HCT116 (cell line): Measurements from ENCODE around the gene RNF32. TPM values are rescaled to one million over a fixed set of nuclear protein-coding genes. Genes with fewer than 3 reads are reported as not detected.

Source experiments
- ATAC-seq: fragments of 200-7000 bp; cut with Tn5 transposase; 2 replicates; pipeline ENCODE4 v1.9.1; 2020; ENCODE audit warnings: mild to moderate bottlenecking, moderate library complexity
- BruUV-seq: library from RNA; stranded (reverse); fragments of 400-500 nt; replicated peaks from 2 replicates; lab custom pipeline; 2021; lab: Mats Ljungman, UMichigan
- CTCF ChIA-PET: fragments of 300-600 bp; sonication (Branson Sonifier 250); formaldehyde crosslinking; loops from one replicate; lab custom pipeline; 2021; ENCODE audit warnings: antibody characterized with exemption; lab: Charles Lee
- POLR2A ChIA-PET: fragments of 300-600, 350-600 bp; sonication (Branson Sonifier 250); formaldehyde crosslinking; loops from one replicate; lab custom pipeline; 2021; ENCODE audit warnings: antibody characterized with exemption; lab: Charles Lee
- RAD21 ChIA-PET, 2 experiments: fragments of 300-600 bp; sonication (Branson Sonifier 250); formaldehyde crosslinking; loops; one replicate each; lab custom pipeline; 2023; ENCODE audit warnings: low total read pairs in 2 of 2; ENCODE audit not compliant: uncharacterized antibody in 2 of 2, unreplicated experiment in 2 of 2, low non-redundant PET in 1 of 2; lab: Charles Lee
- DNase-seq: peaks from one replicate; pipeline ENCODE4 v3.0.0-alpha.2; 2010; ENCODE audit warnings: low read depth, low spot score
- H2AFZ ChIP-seq: fragments of 200-600 bp; shearing (Covaris generic), sonication (generic); 2 replicates; pipeline ENCODE4 v1.6.1; 2017; ENCODE audit warnings: low read depth, mixed run types, mixed read lengths, antibody characterized with exemption, low read length; ENCODE audit not compliant: poor library complexity, severe bottlenecking
- H3K27ac ChIP-seq: 2 replicates; pipeline ENCODE4 v1.5.1; 2012; ENCODE audit warnings: low read depth, low read length
- H3K27me3 ChIP-seq: fragments of 200-600 bp; sonication (generic); 2 replicates; pipeline ENCODE4 v1.6.1; 2016; ENCODE audit warnings: mixed run types, low read length, mixed read lengths; ENCODE audit not compliant: insufficient read depth
- H3K36me3 ChIP-seq, 2 experiments: fragments of 200-500 bp in 1 of 2; fragments of 200-600 bp in 1 of 2; sonication (Bioruptor generic) in 1 of 2; sonication (generic) in 1 of 2; 2 replicates each; pipeline versions ENCODE4 v1.5.1 to v1.6.1; 2014 to 2016; ENCODE audit warnings: low read length in 2 of 2, inconsistent platforms in 1 of 2, mixed read lengths in 1 of 2, mixed run types in 1 of 2; ENCODE audit not compliant: insufficient read depth in 2 of 2, control insufficient read depth in 1 of 2
- H3K4me1 ChIP-seq, 2 experiments: fragments of 200-600 bp in 1 of 2; sonication (generic) in 1 of 2; 2 replicates each; pipeline versions ENCODE4 v1.5.1 to v1.6.1; 2012 to 2017; ENCODE audit warnings: low read length in 2 of 2, inconsistent platforms in 1 of 2, mild to moderate bottlenecking in 1 of 2, mixed read lengths in 1 of 2, mixed run types in 1 of 2, moderate library complexity in 1 of 2; ENCODE audit not compliant: insufficient read depth in 2 of 2, control insufficient read depth in 1 of 2
- H3K4me2 ChIP-seq: fragments of 200-600 bp; sonication (generic); 2 replicates; pipeline ENCODE4 v1.6.1; 2017; ENCODE audit warnings: mixed run types, low read length, mixed read lengths
- H3K4me3 ChIP-seq, 2 experiments: fragments of 200-600 bp in 1 of 2; sonication (generic) in 1 of 2; replicated peaks in 1 of 2; 2 replicates each; pipeline ENCODE4 v1.5.1; 2011 to 2016; ENCODE audit warnings: low read length in 2 of 2, control low read depth in 1 of 2, low read depth in 1 of 2, mild to moderate bottlenecking in 1 of 2, mixed read lengths in 1 of 2, mixed run types in 1 of 2
- H3K79me2 ChIP-seq: fragments of 200-600 bp; sonication (generic); 2 replicates; pipeline ENCODE4 v1.6.1; 2017; ENCODE audit warnings: mild to moderate bottlenecking, mixed run types, low read length, moderate library complexity, mixed read lengths; ENCODE audit not compliant: insufficient read depth
- H3K9ac ChIP-seq: fragments of 200-600 bp; sonication (generic); 2 replicates; pipeline ENCODE4 v1.6.1; 2016; ENCODE audit warnings: low read length, mixed read lengths
- H3K9me2 ChIP-seq: fragments of 200-600 bp; sonication (generic), shearing (Covaris generic); 2 replicates; pipeline ENCODE4 v1.6.1; 2017; ENCODE audit warnings: mixed run types, mild to moderate bottlenecking, moderate library complexity; ENCODE audit not compliant: insufficient read depth
- H3K9me3 ChIP-seq, 2 experiments: fragments of 200-500 bp in 1 of 2; fragments of 200-600 bp in 1 of 2; sonication (Bioruptor generic) in 1 of 2; sonication (generic) in 1 of 2; 2 replicates each; pipeline ENCODE4 v1.6.1; 2014 to 2017; ENCODE audit warnings: low read length in 2 of 2, mixed read lengths in 2 of 2, inconsistent platforms in 1 of 2, low read depth in 1 of 2, mild to moderate bottlenecking in 1 of 2, mixed run types in 1 of 2, moderate library complexity in 1 of 2; ENCODE audit not compliant: control insufficient read depth in 1 of 2, insufficient read depth in 1 of 2
- H4K20me1 ChIP-seq: fragments of 200-600 bp; sonication (generic), shearing (Covaris generic); 2 replicates; pipeline ENCODE4 v1.6.1; 2017; ENCODE audit warnings: mixed run types, mild to moderate bottlenecking, moderate library complexity; ENCODE audit not compliant: insufficient read depth
- ATF3 ChIP-seq: IDR thresholded peaks from 2 replicates; pipeline ENCODE4 v1.6.1; 2012
- CBX3 ChIP-seq: IDR thresholded peaks from 2 replicates; pipeline ENCODE4 v1.6.1; 2012; ENCODE audit warnings: low read depth
- CEBPB ChIP-seq: IDR thresholded peaks from 2 replicates; pipeline ENCODE4 v1.6.1; 2012; ENCODE audit warnings: low read depth
- EGR1 ChIP-seq: IDR thresholded peaks from 2 replicates; pipeline ENCODE4 v1.6.1; 2012; ENCODE audit warnings: low read depth
- EZH2 ChIP-seq: fragments of 200-600 bp; sonication (generic); IDR thresholded peaks from 2 replicates; pipeline ENCODE4 v1.6.1; 2017; ENCODE audit warnings: antibody characterized with exemption, mixed run types
- EZH2phosphoT487 ChIP-seq: fragments of 200-600 bp; IDR thresholded peaks from 2 replicates; pipeline ENCODE4 v1.6.1; 2018; ENCODE audit warnings: antibody characterized with exemption, borderline replicate concordance
- FOSL1 ChIP-seq: IDR thresholded peaks from 2 replicates; pipeline ENCODE4 v1.6.1; 2012; ENCODE audit warnings: low read depth
- POLR2A ChIP-seq: IDR thresholded peaks from 2 replicates; pipeline ENCODE4 v1.7.0; 2011; ENCODE audit warnings: borderline replicate concordance; ENCODE audit not compliant: insufficient read depth, insufficient read length; ENCODE audit errors: extremely low read depth
- SIN3A ChIP-seq: IDR thresholded peaks from 2 replicates; pipeline ENCODE4 v1.6.1; 2012; ENCODE audit warnings: low read depth
- SRF ChIP-seq: IDR thresholded peaks from 2 replicates; pipeline ENCODE4 v1.6.1; 2012; ENCODE audit warnings: low read depth
- TCF7L2 ChIP-seq: IDR thresholded peaks from 2 replicates; pipeline ENCODE4 v1.7.0; 2011; ENCODE audit warnings: borderline replicate concordance, inconsistent platforms; ENCODE audit not compliant: insufficient read depth, insufficient read length; ENCODE audit errors: extremely low read depth
- ZBTB33 ChIP-seq: IDR thresholded peaks from 2 replicates; pipeline ENCODE4 v1.6.1; 2011; ENCODE audit warnings: mild to moderate bottlenecking, low read length, moderate library complexity; ENCODE audit not compliant: insufficient replicate concordance; ENCODE audit errors: extremely low read depth
- ZFX ChIP-seq: fragments of 450-650 bp; IDR thresholded peaks from 2 replicates; pipeline ENCODE4 v1.6.1; 2017
- ZNF274 ChIP-seq: fragments of 200-500 bp; sonication (Bioruptor generic); IDR thresholded peaks from 2 replicates; pipeline ENCODE4 v1.6.1; 2014; ENCODE audit warnings: mild to moderate bottlenecking, low read depth, low read length, inconsistent platforms
- intact Hi-C: fragments of 100-400 bp; cut with micrococcal nuclease; formaldehyde crosslinking; loops from 2 replicates; pipeline ENCODE4 v1.10.0; 2022
- total RNA-seq: library from RNA; stranded (reverse); gene quantifications from one replicate; pipeline ENCODE4 v1.2.1, GENCODE V29; 2021; ENCODE audit not compliant: unreplicated experiment

RNF32 gene
- total RNA-seq, 1 experiment from 2014 or later, result 3.4 TPM

GRCh38 chr7:156606135-156606534 lies 34.4 kb upstream of the RNF32 start:
- H3K9me3 ChIP-seq, result no peaks in the 10 kb centered on the region
- no peak overlapping the region for H3K27ac ChIP-seq
- no peaks in the 10 kb centered on the region for H4K20me1 ChIP-seq
- H3K79me2 ChIP-seq, result no peaks in the 10 kb centered on the region
- CTCF ChIA-PET, result no interaction called here
- no peak overlapping the region for H3K4me2 ChIP-seq
- no peaks in the 10 kb centered on the region for H3K27me3 ChIP-seq
- H3K4me1 ChIP-seq, result peaks cover 0 to 8% of the 10 kb centered on the region in 2 experiments; a peak in 2 of 4 replicates
- no peak overlapping the region for H3K9ac ChIP-seq
- no peak overlapping the region for H2AFZ ChIP-seq
- DNase-seq (no peak), ATAC-seq (no peak)
- no peak overlapping the region for H3K4me3 ChIP-seq
- TF ChIP-seq TCF7L2 (no peak), POLR2A (no peak), SIN3A (no peak), ZBTB33 (no peak), ZNF274 (no peak), CEBPB (no peak), SRF (no peak)
- H3K36me3 ChIP-seq, result no peaks in the 10 kb centered on the region
- BruUV-seq, result no TSS peak
- H3K9me2 ChIP-seq, result no peaks in the 10 kb centered on the region
- POLR2A ChIA-PET, result no interaction called here
- RAD21 ChIA-PET, result no interaction called here
- intact Hi-C loops, result no loop called here

- peaks cover 0 to 8% of the 10 kb centered on the region in 2 experiments; a peak in 2 of 4 replicates for H3K4me1 ChIP-seq
- no peak overlapping the region for H3K9ac ChIP-seq
- H3K4me2 ChIP-seq, result no peak overlapping the region
- no peaks in the 10 kb centered on the region for H3K79me2 ChIP-seq
- H4K20me1 ChIP-seq, result no peaks in the 10 kb centered on the region
- H2AFZ ChIP-seq, result no peak overlapping the region
- no peaks in the 10 kb centered on the region for H3K27me3 ChIP-seq
- DNase-seq (no peak), ATAC-seq (no peak)
- no TSS peak for BruUV-seq
- H3K4me3 ChIP-seq, result no peak overlapping the region
- H3K9me3 ChIP-seq, result no peaks in the 10 kb centered on the region
- no peak for TF ChIP-seq CEBPB
- no peak for TF ChIP-seq EZH2
- TF ChIP-seq ZFX, result no peak
- TF ChIP-seq EGR1, result no peak
- no peak for TF ChIP-seq ZBTB33
- no peak for TF ChIP-seq CBX3
- TF ChIP-seq TCF7L2, result no peak
- no peak for TF ChIP-seq ZNF274
- no peak for TF ChIP-seq ATF3
- no peak for TF ChIP-seq POLR2A
- TF ChIP-seq FOSL1, result no peak
- no peak for TF ChIP-seq EZH2phosphoT487
- H3K9me2 ChIP-seq, result no peaks in the 10 kb centered on the region
- RAD21 ChIA-PET, result no interaction called here
- POLR2A ChIA-PET, result no interaction called here
- no peak overlapping the region for H3K27ac ChIP-seq
- intact Hi-C loops, result no loop called here
- H3K36me3 ChIP-seq, result no peaks in the 10 kb centered on the region
- CTCF ChIA-PET, result no interaction called here
Observed at GRCh38 chr7:156606691-156607331, 33.8 kb upstream of the RNF32 start.
